ENCODE results near the gene AQP12A.

DNA sequence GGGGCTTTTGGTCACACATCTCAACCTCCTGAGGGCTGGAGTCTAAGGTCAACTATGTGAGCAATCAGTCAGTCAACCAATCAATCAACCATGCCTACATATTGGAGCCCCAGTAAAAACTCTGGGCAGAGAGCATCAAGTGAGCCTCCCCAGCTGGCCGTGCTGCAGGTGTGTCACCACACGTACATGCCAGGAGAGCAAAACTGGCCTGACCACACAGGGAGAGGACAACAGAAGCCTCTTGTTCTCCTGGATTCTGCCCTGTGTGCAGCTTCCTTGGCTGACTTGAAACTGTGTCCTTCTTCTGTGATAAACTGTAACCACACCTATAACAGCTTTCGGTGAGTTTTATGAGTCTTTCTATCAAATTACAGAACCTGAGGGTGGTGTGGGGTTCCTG is 40.5 kb upstream of the AQP12A start:
- no peak for TF ChIP-seq CTCF (conservative IDR thresholded peaks at IDR 0.05; ENCODE audit: low read depth in 2 of 2)
- TF ChIP-seq POLR2AphosphoS5 (IDR thresholded peaks at IDR 0.05; ENCODE audit: low read depth): no peak
- TF ChIP-seq EZH2phosphoT487 (IDR thresholded peaks at IDR 0.05; ENCODE audit: unreplicated experiment): no peak
- no peak for TF ChIP-seq EZH2 (IDR thresholded peaks at IDR 0.05; ENCODE audit: low read depth, unreplicated experiment)
- TF ChIP-seq CREB1 (CRISPR knock-in tag; IDR thresholded peaks at IDR 0.05; ENCODE audit: low read depth): no peak
- TF ChIP-seq ZNF331 (CRISPR knock-in tag; IDR thresholded peaks at IDR 0.05; ENCODE audit: low read depth): no peak
- TF ChIP-seq, protein P1, sequence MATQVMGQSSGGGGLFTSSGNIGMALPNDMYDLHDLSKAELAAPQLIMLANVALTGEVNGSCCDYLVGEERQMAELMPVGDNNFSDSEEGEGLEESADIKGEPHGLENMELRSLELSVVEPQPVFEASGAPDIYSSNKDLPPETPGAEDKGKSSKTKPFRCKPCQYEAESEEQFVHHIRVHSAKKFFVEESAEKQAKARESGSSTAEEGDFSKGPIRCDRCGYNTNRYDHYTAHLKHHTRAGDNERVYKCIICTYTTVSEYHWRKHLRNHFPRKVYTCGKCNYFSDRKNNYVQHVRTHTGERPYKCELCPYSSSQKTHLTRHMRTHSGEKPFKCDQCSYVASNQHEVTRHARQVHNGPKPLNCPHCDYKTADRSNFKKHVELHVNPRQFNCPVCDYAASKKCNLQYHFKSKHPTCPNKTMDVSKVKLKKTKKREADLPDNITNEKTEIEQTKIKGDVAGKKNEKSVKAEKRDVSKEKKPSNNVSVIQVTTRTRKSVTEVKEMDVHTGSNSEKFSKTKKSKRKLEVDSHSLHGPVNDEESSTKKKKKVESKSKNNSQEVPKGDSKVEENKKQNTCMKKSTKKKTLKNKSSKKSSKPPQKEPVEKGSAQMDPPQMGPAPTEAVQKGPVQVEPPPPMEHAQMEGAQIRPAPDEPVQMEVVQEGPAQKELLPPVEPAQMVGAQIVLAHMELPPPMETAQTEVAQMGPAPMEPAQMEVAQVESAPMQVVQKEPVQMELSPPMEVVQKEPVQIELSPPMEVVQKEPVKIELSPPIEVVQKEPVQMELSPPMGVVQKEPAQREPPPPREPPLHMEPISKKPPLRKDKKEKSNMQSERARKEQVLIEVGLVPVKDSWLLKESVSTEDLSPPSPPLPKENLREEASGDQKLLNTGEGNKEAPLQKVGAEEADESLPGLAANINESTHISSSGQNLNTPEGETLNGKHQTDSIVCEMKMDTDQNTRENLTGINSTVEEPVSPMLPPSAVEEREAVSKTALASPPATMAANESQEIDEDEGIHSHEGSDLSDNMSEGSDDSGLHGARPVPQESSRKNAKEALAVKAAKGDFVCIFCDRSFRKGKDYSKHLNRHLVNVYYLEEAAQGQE (IDR thresholded peaks at IDR 0.05; ENCODE audit: unreplicated experiment): no peak
- TF ChIP-seq NANOG (IDR thresholded peaks at IDR 0.05; ENCODE audit: borderline replicate concordance): no peak
- no peak for TF ChIP-seq JUNB (IDR thresholded peaks at IDR 0.05; ENCODE audit: unreplicated experiment)
